ENCODE data around the gene ANO4.
"Not testable (repeated sequence)": the region's sequence is repeated elsewhere in the genome, so short reads cannot be mapped to it uniquely, and the experiment has no call there.

Gene ANO4

GRCh38 chr12:101107032-101107763, 312.6 kb downstream of the ANO4 start:
- no peak for DNase-seq

- no peak for DNase-seq
Measured at GRCh38 chr12:101108130-101108529, 313.6 kb downstream of the ANO4 start.

GRCh38 chr12:101110866-101111265, 316.3 kb downstream of the ANO4 start:
- no peak for DNase-seq

DNA sequence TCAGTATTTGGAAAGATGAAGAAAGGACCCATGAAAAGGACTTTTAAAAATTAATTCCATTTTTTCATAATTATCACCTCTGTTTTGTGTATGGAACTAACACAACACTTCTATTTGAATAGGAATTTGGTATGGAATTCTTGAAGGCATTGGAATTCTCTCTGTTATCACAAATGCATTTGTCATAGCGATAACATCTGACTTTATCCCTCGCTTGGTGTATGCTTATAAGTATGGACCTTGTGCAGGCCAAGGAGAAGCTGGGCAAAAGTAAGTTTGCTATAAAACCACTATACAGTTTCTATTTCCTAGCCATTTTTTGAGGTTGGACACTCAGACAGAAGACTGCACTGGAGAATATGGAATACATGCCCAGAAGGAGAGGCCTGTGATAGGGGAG, 316.9 kb downstream of the ANO4 start:
- no peak for DNase-seq

DNA sequence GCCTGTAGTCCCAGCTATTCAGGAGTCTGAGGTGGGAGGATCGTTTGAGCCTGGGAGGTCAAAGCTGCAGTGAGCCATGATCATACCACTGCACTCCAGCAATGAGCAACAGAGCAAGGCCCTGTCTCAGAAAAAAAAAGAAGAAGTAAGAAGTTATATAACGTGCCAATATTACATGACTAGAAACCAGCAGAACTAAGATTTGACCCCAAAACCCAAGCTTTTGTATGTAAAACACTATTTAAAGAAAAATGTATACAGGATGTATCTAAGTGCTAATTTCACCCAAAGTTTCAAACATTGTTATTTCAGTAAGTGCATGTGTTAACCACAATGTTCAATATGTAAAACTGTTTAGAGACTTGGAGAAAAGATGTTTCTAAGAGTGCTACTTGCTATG, 320.8 kb downstream of the ANO4 start:
- no peak for DNase-seq

GRCh38 chr12:101116911-101117310, 322.3 kb downstream of the ANO4 start:
- no peak for DNase-seq

GRCh38 chr12:101117842-101118241, 323.3 kb downstream of the ANO4 start:
- no peak for DNase-seq

GRCh38 chr12:101127521-101128219, 333.1 kb downstream of the ANO4 start:
- DNase-seq, result no peak

DNA sequence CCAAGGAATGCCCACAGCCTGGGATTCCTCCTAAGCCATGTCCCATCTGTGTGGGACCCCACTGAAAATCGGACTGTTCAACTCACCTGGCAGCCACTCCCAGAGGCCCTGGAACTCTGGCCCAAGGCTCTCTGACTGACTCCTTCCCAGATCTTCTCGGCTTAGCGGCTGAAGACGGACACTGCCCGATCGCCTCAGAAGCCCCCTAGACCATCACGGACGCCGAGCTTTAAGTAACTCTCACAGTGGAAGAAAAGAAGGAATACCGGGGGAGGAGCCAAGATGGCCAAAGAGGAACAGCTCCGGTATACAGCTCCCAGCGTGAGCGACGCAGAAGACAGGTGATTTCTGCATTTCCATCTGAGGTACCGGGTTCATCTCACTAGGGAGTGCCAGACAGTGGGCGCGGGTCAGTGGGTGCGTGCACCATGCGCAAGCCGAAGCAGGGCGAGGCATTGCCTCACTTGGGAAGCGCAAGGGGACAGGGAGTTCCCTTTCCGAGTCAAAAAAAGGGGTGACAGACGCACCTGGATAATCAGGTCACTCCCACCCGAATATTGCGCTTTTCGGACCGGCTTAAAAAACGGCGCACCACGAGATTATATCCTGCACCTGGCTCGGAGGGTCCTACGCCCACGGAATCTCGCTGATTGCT, 351.3 kb downstream of the ANO4 start:
- DNase-seq, result not testable (repeated sequence)

DNA sequence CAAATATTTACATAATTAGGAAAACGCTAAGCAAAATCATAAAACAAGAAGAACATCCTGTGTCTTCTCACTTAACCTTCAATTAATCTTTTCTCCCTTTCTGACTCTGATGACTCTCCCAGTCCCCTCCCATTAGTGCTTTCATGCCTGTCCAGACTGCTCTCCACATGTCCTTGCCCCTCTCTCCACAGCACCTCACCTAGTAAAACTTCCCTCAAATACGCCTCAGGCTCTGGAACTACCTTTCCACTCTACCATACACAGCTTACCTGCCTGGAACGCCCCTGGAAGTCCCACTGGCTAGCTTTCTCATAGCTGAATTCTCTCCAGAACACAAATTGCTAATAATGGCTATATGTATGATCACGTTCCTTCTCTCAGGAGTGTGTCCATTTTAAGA, 370.7 kb downstream of the ANO4 start:
- no peak for DNase-seq

- DNase-seq, result no peak
Measured at GRCh38 chr12:101166866-101167265, 372.3 kb downstream of the ANO4 start.

DNA sequence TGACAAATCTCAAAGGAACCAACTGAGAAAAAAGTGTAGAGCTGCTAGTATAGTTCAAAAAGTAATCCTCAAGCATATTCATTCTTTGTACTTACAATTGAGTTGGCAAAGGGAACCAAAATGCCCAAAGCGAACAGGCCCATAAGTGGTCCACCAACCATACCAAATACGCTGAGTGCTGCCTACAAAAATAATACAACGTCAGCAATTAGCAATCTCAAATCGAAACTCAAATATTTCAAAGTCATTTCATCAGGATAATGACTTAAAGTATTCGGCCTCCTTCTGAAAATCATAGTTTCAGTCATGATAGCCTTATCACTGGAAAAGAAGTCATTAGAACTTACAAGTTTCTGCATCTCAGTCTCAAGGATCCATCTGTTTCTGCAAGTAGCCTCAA, 373.4 kb downstream of the ANO4 start:
- no peak for DNase-seq

GRCh38 chr12:101172316-101172715, 377.7 kb downstream of the ANO4 start:
- no peak for DNase-seq

GRCh38 chr12:101173197-101173749, 378.7 kb downstream of the ANO4 start:
- DNase-seq, result no peak

- DNase-seq, result no peak
Measured at GRCh38 chr12:101174541-101174940, 380.0 kb downstream of the ANO4 start.
